ENCODE measurements around the gene SLC1A2.

- TF ChIP-seq POLR2A (IDR thresholded peaks at IDR 0.05) (no peak), CTCF (IDR thresholded peaks at IDR 0.05) (no peak)
These were observed 117.0 kb downstream of the SLC1A2 start for GRCh38 chr11:35302398-35302797.
